ENCODE data around the gene AKAP12. TPM values are rescaled to one million over a fixed set of nuclear protein-coding genes. Genes with fewer than 3 reads are reported as not detected.

The AKAP12 gene
- polyA plus RNA-seq, 1 donor from 2014 or later = 21.5 TPM

DNA sequence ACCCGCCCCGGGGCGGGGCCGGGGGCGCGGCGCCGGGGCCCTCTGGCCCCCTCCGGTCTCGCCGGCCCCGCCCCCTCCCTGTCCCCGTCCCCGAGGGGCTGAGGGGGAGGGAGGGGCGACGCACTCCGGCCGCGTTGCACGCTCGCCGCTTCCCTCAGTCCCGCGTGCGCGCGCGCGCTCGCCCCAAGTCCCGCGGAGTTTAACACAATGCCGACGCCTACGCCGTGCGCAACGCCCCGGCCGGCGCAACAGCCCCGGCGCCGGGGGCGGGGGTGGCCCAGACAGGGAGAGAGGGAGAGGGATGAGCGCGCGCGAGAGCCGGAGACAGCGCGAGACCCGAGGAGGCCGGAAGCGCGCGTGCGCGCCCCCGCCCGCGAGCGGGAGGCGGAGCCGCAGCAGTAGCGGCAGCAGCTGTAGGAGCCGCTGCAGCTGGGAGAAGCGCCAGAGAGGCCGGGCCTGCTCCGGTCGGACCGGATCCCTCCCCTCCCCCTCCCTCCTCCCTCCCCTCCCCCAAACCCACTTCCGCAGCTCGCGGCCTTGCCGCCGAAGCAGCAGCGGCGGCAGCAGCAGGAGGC, 150.6 kb downstream of the AKAP12 start:
- H2AFZ ChIP-seq (ENCODE audit: low read depth, low read length) = no peak overlapping the region
- no peaks in the 10 kb centered on the region for H3K9me2 ChIP-seq (ENCODE audit: insufficient read depth, low read length)
- no peaks in the 10 kb centered on the region for H3K27me3 ChIP-seq (ENCODE audit: insufficient read depth, low read depth, low read length)
- H4K20me1 ChIP-seq (ENCODE audit: insufficient read depth) = peaks cover 24% of the 10 kb centered on the region
- TF ChIP-seq SMC3 (conservative IDR thresholded peaks at IDR 0.05; ENCODE audit: poor library complexity) = no peak
- no peak for TF ChIP-seq TAF1 (IDR thresholded peaks at IDR 0.05; ENCODE audit: low read depth)
- peak; percentile 48 for TF ChIP-seq EP300 (conservative IDR thresholded peaks at IDR 0.05; ENCODE audit: poor library complexity, severe bottlenecking)
- TF ChIP-seq, protein P1, sequence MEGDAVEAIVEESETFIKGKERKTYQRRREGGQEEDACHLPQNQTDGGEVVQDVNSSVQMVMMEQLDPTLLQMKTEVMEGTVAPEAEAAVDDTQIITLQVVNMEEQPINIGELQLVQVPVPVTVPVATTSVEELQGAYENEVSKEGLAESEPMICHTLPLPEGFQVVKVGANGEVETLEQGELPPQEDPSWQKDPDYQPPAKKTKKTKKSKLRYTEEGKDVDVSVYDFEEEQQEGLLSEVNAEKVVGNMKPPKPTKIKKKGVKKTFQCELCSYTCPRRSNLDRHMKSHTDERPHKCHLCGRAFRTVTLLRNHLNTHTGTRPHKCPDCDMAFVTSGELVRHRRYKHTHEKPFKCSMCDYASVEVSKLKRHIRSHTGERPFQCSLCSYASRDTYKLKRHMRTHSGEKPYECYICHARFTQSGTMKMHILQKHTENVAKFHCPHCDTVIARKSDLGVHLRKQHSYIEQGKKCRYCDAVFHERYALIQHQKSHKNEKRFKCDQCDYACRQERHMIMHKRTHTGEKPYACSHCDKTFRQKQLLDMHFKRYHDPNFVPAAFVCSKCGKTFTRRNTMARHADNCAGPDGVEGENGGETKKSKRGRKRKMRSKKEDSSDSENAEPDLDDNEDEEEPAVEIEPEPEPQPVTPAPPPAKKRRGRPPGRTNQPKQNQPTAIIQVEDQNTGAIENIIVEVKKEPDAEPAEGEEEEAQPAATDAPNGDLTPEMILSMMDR (IDR thresholded peaks at IDR 0.05; ENCODE audit: poor library complexity, severe bottlenecking) = peak; percentile 31
- no peak for TF ChIP-seq EZH2 (IDR thresholded peaks at IDR 0.05; ENCODE audit: borderline replicate concordance, insufficient read depth, low read length, poor library complexity, severe bottlenecking)
- TF ChIP-seq POLR2AphosphoS5 (IDR thresholded peaks at IDR 0.05) = peak; percentile 95
- no peaks in the 10 kb centered on the region for H3K9me3 ChIP-seq (ENCODE audit: low read length)
- H3K4me2 ChIP-seq (ENCODE audit: low read length) = no peak overlapping the region
- H3K79me2 ChIP-seq (replicated peaks; ENCODE audit: insufficient read depth, low read length) = peaks cover 57% of the 10 kb centered on the region
- H3K9ac ChIP-seq (ENCODE audit: low read length) = peak overlapping the region; percentile 99
- H3F3A ChIP-seq (ENCODE audit: insufficient read depth, low read length, poor library complexity, severe bottlenecking) = peaks cover 11% of the 10 kb centered on the region
- no peaks in the 10 kb centered on the region for H3K36me3 ChIP-seq (ENCODE audit: insufficient read depth, low read length)
- peak overlapping the region; percentile 96 for H3K4me3 ChIP-seq (ENCODE audit: low read length)
- peak overlapping the region; percentile 94 for H3K27ac ChIP-seq (ENCODE audit: low read length)

DNA sequence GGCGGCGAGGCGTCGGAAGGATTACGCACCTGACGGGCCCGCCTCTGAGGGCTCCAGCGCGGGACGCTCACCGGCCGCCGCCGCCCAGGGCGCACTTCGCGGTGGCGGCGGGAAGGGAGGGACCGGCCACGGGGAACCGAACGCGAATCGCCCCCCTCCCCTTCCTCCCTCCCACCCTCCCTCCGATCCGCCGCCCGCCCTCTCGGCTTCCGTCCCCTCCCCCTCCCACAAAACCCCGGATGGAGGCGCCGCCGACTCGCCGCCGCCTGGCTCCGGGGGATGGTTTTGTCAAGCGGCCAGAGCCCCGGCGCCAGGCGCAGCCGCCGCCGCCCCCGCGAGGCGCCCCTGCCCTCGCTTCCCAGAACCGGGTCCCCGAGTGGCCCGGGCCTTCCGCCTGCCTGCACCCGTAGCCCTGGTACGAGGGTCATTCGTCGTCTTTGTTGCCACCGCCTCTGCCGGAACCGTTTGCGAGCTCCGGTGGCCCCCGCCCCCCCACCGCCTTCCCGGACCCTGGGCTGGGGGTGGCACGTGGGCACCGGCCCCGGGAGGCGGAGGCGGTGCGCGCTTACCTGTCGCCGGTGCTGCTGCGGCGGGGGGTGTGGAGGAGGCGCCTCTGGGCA, 151.2 kb downstream of the AKAP12 start:
- H2AFZ ChIP-seq (ENCODE audit: low read depth, low read length) = peak overlapping the region; percentile 69
- no peak overlapping the region for H3K4me2 ChIP-seq (ENCODE audit: low read length)
- H3K27ac ChIP-seq (ENCODE audit: low read length) = peak overlapping the region; percentile 94
- no peaks in the 10 kb centered on the region for H3K9me2 ChIP-seq (ENCODE audit: insufficient read depth, low read length)
- H3K79me2 ChIP-seq (replicated peaks; ENCODE audit: insufficient read depth, low read length) = peaks cover 60% of the 10 kb centered on the region
- peak overlapping the region; percentile 98 for H3K9ac ChIP-seq (ENCODE audit: low read length)
- TF ChIP-seq SMC3 (conservative IDR thresholded peaks at IDR 0.05; ENCODE audit: poor library complexity) (peak; percentile 32), MXI1 (conservative IDR thresholded peaks at IDR 0.05; ENCODE audit: poor library complexity, severe bottlenecking) (peak; percentile 57), TAF1 (IDR thresholded peaks at IDR 0.05; ENCODE audit: low read depth) (no peak), RAD21 (conservative IDR thresholded peaks at IDR 0.05) (no peak), EZH2 (IDR thresholded peaks at IDR 0.05; ENCODE audit: borderline replicate concordance, insufficient read depth, low read length, poor library complexity, severe bottlenecking) (no peak), EP300 (conservative IDR thresholded peaks at IDR 0.05; ENCODE audit: poor library complexity, severe bottlenecking) (no peak), POLR2AphosphoS5 (IDR thresholded peaks at IDR 0.05) (peak; percentile 41)
- TF ChIP-seq, protein P2, sequence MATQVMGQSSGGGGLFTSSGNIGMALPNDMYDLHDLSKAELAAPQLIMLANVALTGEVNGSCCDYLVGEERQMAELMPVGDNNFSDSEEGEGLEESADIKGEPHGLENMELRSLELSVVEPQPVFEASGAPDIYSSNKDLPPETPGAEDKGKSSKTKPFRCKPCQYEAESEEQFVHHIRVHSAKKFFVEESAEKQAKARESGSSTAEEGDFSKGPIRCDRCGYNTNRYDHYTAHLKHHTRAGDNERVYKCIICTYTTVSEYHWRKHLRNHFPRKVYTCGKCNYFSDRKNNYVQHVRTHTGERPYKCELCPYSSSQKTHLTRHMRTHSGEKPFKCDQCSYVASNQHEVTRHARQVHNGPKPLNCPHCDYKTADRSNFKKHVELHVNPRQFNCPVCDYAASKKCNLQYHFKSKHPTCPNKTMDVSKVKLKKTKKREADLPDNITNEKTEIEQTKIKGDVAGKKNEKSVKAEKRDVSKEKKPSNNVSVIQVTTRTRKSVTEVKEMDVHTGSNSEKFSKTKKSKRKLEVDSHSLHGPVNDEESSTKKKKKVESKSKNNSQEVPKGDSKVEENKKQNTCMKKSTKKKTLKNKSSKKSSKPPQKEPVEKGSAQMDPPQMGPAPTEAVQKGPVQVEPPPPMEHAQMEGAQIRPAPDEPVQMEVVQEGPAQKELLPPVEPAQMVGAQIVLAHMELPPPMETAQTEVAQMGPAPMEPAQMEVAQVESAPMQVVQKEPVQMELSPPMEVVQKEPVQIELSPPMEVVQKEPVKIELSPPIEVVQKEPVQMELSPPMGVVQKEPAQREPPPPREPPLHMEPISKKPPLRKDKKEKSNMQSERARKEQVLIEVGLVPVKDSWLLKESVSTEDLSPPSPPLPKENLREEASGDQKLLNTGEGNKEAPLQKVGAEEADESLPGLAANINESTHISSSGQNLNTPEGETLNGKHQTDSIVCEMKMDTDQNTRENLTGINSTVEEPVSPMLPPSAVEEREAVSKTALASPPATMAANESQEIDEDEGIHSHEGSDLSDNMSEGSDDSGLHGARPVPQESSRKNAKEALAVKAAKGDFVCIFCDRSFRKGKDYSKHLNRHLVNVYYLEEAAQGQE (IDR thresholded peaks at IDR 0.05; ENCODE audit: borderline replicate concordance) = peak; percentile 53
- TF ChIP-seq, protein P1 (IDR thresholded peaks at IDR 0.05; ENCODE audit: poor library complexity, severe bottlenecking) = no peak
- peak overlapping the region; percentile 95 for H3K4me3 ChIP-seq (ENCODE audit: low read length)
- no peaks in the 10 kb centered on the region for H3K36me3 ChIP-seq (ENCODE audit: insufficient read depth, low read length)
- H3K27me3 ChIP-seq (ENCODE audit: insufficient read depth, low read depth, low read length) = no peaks in the 10 kb centered on the region
- peaks cover 11% of the 10 kb centered on the region for H3F3A ChIP-seq (ENCODE audit: insufficient read depth, low read length, poor library complexity, severe bottlenecking)
- peaks cover 24% of the 10 kb centered on the region for H4K20me1 ChIP-seq (ENCODE audit: insufficient read depth)
- H3K9me3 ChIP-seq (ENCODE audit: low read length) = no peaks in the 10 kb centered on the region

Measured in neural cell (in vitro differentiated cells).